IMR-90 (cell line): ENCODE results near the gene USP9X. TPM values are rescaled to one million over a fixed set of nuclear protein-coding genes. Genes with fewer than 3 reads are reported as not detected.

Source experiments
- ATAC-seq: fragments of 200-7000 bp; cut with Tn5 transposase; 2 replicates; pipeline ENCODE4 v1.9.1; 2020; ENCODE audit warnings: low read depth, mild to moderate bottlenecking, moderate library complexity
- BruUV-seq: library from RNA; stranded (reverse); fragments of 400-500 nt; replicated peaks from 2 replicates; lab custom pipeline; 2021; lab: Mats Ljungman, UMichigan
- CTCF ChIA-PET: fragments of 300-600 bp; formaldehyde crosslinking; extraction: SDS; loops from one replicate; lab custom pipeline; 2021; ENCODE audit warnings: antibody characterized with exemption; lab: Yijun Ruan, JAX
- POLR2A ChIA-PET: fragments of 300-600 bp; sonication (Branson Sonifier 250); formaldehyde crosslinking; loops from one replicate; lab custom pipeline; 2022; ENCODE audit warnings: antibody characterized with exemption; ENCODE audit not compliant: unreplicated experiment; lab: Charles Lee
- DNase-seq: peaks from one replicate; pipeline ENCODE4 v3.0.0; 2013
- H2AFZ ChIP-seq: replicated peaks from 2 replicates; pipeline ENCODE3; 2013; ENCODE audit warnings: low read length, mild to moderate bottlenecking; ENCODE audit not compliant: poor library complexity
- H2AK5ac ChIP-seq: 2 replicates; pipeline ENCODE4 v1.6.1; 2013; ENCODE audit warnings: low read depth, low read length, inconsistent platforms
- H2AK9ac ChIP-seq: replicated peaks from 2 replicates; pipeline ENCODE3; 2013; ENCODE audit warnings: mild to moderate bottlenecking, low read depth, low read length, moderate library complexity; ENCODE audit not compliant: poor library complexity
- H2BK120ac ChIP-seq: 2 replicates; pipeline ENCODE4 v1.6.1; 2013; ENCODE audit warnings: low read depth, low read length, inconsistent platforms
- H2BK15ac ChIP-seq: 3 replicates; pipeline ENCODE4 v1.6.1; 2013; ENCODE audit warnings: low read depth, low read length, inconsistent platforms
- H2BK20ac ChIP-seq: 2 replicates; pipeline ENCODE4 v1.6.1; 2013; ENCODE audit warnings: low read depth, mild to moderate bottlenecking, inconsistent platforms, low read length, moderate library complexity
- H2BK5ac ChIP-seq: 2 replicates; pipeline ENCODE4 v1.6.1; 2013; ENCODE audit warnings: mild to moderate bottlenecking, low read depth, low read length, inconsistent platforms; ENCODE audit not compliant: poor library complexity, severe bottlenecking
- H3K14ac ChIP-seq: replicated peaks from 2 replicates; pipeline ENCODE4 v1.6.1; 2013; ENCODE audit warnings: low read depth, low read length, inconsistent platforms
- H3K18ac ChIP-seq: 2 replicates; pipeline ENCODE4 v1.6.1; 2013; ENCODE audit warnings: low read depth, low read length, control low read depth
- H3K23ac ChIP-seq: 2 replicates; pipeline ENCODE4 v1.6.1; 2013; ENCODE audit warnings: low read depth, low read length, inconsistent platforms
- H3K27ac ChIP-seq: 2 replicates; pipeline ENCODE4 v1.5.1; 2013; ENCODE audit warnings: mild to moderate bottlenecking, control low read depth, low read length; ENCODE audit not compliant: insufficient read depth
- H3K27me3 ChIP-seq: 2 replicates; pipeline ENCODE4 v1.6.1; 2013; ENCODE audit warnings: low read length; ENCODE audit not compliant: control insufficient read depth, insufficient read depth
- H3K36me3 ChIP-seq: 2 replicates; pipeline ENCODE4 v1.6.1; 2013; ENCODE audit warnings: low read length, mixed read lengths; ENCODE audit not compliant: control insufficient read depth, insufficient read depth
- H3K4ac ChIP-seq: 2 replicates; pipeline ENCODE4 v1.6.1; 2013; ENCODE audit warnings: low read depth, low read length, inconsistent platforms
- H3K4me1 ChIP-seq: 2 replicates; pipeline ENCODE4 v1.6.1; 2013; ENCODE audit warnings: low read length, mixed read lengths; ENCODE audit not compliant: control insufficient read depth, insufficient read depth
- H3K4me2 ChIP-seq: 2 replicates; pipeline ENCODE4 v1.6.1; 2013; ENCODE audit warnings: low read depth, mild to moderate bottlenecking, control low read depth, low read length, moderate library complexity
- H3K4me3 ChIP-seq: 2 replicates; pipeline ENCODE4 v1.5.1; 2013; ENCODE audit warnings: low read depth, mild to moderate bottlenecking, control low read depth, low read length, moderate library complexity; ENCODE audit not compliant: insufficient read depth
- H3K56ac ChIP-seq: 2 replicates; pipeline ENCODE4 v1.6.1; 2013; ENCODE audit warnings: low read length, inconsistent platforms; ENCODE audit not compliant: insufficient read depth; ENCODE audit errors: extremely low read depth
- H3K79me1 ChIP-seq, 2 experiments: 2 replicates each; pipeline ENCODE4 v1.6.1; 2013; ENCODE audit warnings: low read length in 2 of 2, inconsistent platforms in 1 of 2, low read depth in 1 of 2
- H3K9ac ChIP-seq: 2 replicates; pipeline ENCODE4 v1.6.1; 2013; ENCODE audit warnings: low read depth, low read length, control low read depth
- H3K9me1 ChIP-seq: 2 replicates; pipeline ENCODE4 v1.6.1; 2013; ENCODE audit warnings: low read length, inconsistent platforms; ENCODE audit not compliant: insufficient read depth
- H3K9me3 ChIP-seq: 2 replicates; pipeline ENCODE4 v1.6.1; 2013; ENCODE audit warnings: low read length; ENCODE audit not compliant: control insufficient read depth, insufficient read depth
- H4K20me1 ChIP-seq: 2 replicates; pipeline ENCODE4 v1.6.1; 2013; ENCODE audit warnings: low read length, inconsistent platforms; ENCODE audit not compliant: insufficient read depth
- H4K5ac ChIP-seq: 2 replicates; pipeline ENCODE4 v1.6.1; 2013; ENCODE audit warnings: mild to moderate bottlenecking, low read depth, low read length, control low read depth
- H4K8ac ChIP-seq, 2 experiments: 2 replicates each; pipeline ENCODE4 v1.6.1; 2013; ENCODE audit warnings: low read depth in 2 of 2, low read length in 2 of 2, control low read depth in 1 of 2, inconsistent platforms in 1 of 2
- H4K91ac ChIP-seq: 2 replicates; pipeline ENCODE4 v1.6.1; 2013; ENCODE audit warnings: low read depth, low read length, inconsistent platforms; ENCODE audit not compliant: insufficient read depth
- CEBPB ChIP-seq: IDR thresholded peaks from 2 replicates; pipeline ENCODE4 v1.6.1; 2012; ENCODE audit warnings: low read depth, low read length, improper control_type of control experiment
- ELK1 ChIP-seq: fragments of 150-350 bp; IDR thresholded peaks from 2 replicates; pipeline ENCODE4 v1.6.1; 2016; ENCODE audit warnings: low read depth, mild to moderate bottlenecking, low read length, moderate library complexity, borderline replicate concordance
- FOS ChIP-seq: fragments of 150-350 bp; IDR thresholded peaks from 2 replicates; pipeline ENCODE4 v1.6.1; 2016; ENCODE audit warnings: low read depth, low read length
- MAFK ChIP-seq: IDR thresholded peaks from 2 replicates; pipeline ENCODE4 v1.6.1; 2012; ENCODE audit warnings: low read depth, low read length, improper control_type of control experiment
- RFX5 ChIP-seq: IDR thresholded peaks from 2 replicates; pipeline ENCODE4 v1.8.0; 2012; ENCODE audit warnings: low read depth, mild to moderate bottlenecking, low read length, moderate library complexity
- WGBS, 2 experiments: methylation state at CpG; one replicate each; pipeline versions ENCODE4 v1.1.5 to v1.1.7; 2013; ENCODE audit warnings: missing lambda C conversion rate in 2 of 2; ENCODE audit not compliant: insufficient read length in 1 of 2; ENCODE audit errors: extremely low coverage in 2 of 2; 5-methylcytosine and 5-hydroxymethylcytosine counted together
- dilution Hi-C: fragments of 300-500 bp; cut with HindIII; formaldehyde crosslinking; loops from one replicate; pipeline ENCODE4 v1.14.3; 2018; ENCODE audit warnings: low sequenced_read_pairs; ENCODE audit not compliant: unreplicated experiment
- in situ Hi-C: fragments of 300-500 bp; cut with MboI; formaldehyde crosslinking; loops from 3 replicates; pipeline ENCODE4 v1.14.3; 2019; ENCODE audit warnings: low sequenced_read_pairs, inconsistent platforms, mixed read lengths
- intact Hi-C: fragments of 100-400 bp; cut with micrococcal nuclease; formaldehyde crosslinking; loops from 2 replicates; pipeline ENCODE4 v1.10.0; 2022
- polyA plus RNA-seq, 3 experiments: library from polyadenylated mRNA; depleted of rRNA; stranded (reverse); fragments of >200 nt; gene quantifications; 2 replicates each; pipeline ENCODE4 v1.2.3, GENCODE V29; 2012; ENCODE audit warnings: low replicate concordance in 1 of 3
- total RNA-seq: library from RNA; depleted of rRNA; stranded (reverse); fragments of >200 nt; gene quantifications from 2 replicates; pipeline ENCODE4 v1.2.3, GENCODE V29; 2012
- TF ChIP-seq, protein P1 (sequence below): fragments of 150-350 bp; IDR thresholded peaks from 2 replicates; pipeline ENCODE4 v1.6.1; 2017; ENCODE audit warnings: mild to moderate bottlenecking, antibody characterized with exemption, low read length, low read depth

USP9X gene
- total and polyA plus RNA-seq, 2 of the 4 experiments (the other 2 are of a cell fraction): 17.5 to 104 TPM

DNA sequence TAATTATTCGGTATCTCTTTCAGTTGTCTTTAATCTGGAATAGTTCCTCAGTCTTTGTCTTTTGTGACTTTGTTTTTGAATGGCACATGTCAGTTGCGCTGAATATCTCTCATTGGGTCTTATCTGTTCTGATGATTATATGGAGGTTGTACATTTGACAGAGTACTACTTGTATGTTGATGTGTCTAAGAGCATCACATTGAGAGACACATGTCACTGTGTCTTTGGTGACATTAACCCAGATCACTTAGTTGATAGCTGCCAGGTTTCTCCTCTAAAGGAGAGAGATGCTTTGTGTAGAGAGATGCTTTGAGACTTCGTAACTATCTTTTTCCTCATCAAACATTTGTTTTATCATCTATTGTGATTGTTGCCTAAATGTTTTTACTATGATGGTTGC lies 92.1 kb downstream of the USP9X start:
- Histone ChIP-seq H2AK9ac (no peak overlapping the region), H3K9ac (no peak overlapping the region), H4K20me1 (peaks cover 14% of the 10 kb centered on the region; the same call in 1 of the 2 replicates), H3K18ac (no peak overlapping the region), H3K4ac (no peak overlapping the region), H3K4me2 (no peak overlapping the region), H2BK5ac (no peak overlapping the region), H3K56ac (no peak overlapping the region), H3K79me1 (peaks cover 3 to 6% of the 10 kb centered on the region in 2 experiments; a peak in 2 of 4 replicates), H3K23ac (no peak overlapping the region), H2AK5ac (no peak overlapping the region), H2BK20ac (no peak overlapping the region), H3K27ac (no peak overlapping the region), H4K5ac (no peak overlapping the region), H3K4me3 (no peak overlapping the region), H2BK120ac (no peak overlapping the region), H4K8ac (no peak overlapping the region), H4K91ac (no peak overlapping the region), H3K9me3 (no peaks in the 10 kb centered on the region), H3K9me1 (no peaks in the 10 kb centered on the region), H3K14ac (no peak overlapping the region), H2AFZ (no peak overlapping the region), H3K36me3 (peaks cover 1% of the 10 kb centered on the region; the same call in 1 of the 2 replicates), H3K27me3 (no peaks in the 10 kb centered on the region), H2BK15ac (no peak overlapping the region), H3K4me1 (no peaks in the 10 kb centered on the region)
- intact Hi-C loops (no loop called here), dilution Hi-C loops (no loop called here), in situ Hi-C loops (no loop called here)
- TF ChIP-seq, protein P1, sequence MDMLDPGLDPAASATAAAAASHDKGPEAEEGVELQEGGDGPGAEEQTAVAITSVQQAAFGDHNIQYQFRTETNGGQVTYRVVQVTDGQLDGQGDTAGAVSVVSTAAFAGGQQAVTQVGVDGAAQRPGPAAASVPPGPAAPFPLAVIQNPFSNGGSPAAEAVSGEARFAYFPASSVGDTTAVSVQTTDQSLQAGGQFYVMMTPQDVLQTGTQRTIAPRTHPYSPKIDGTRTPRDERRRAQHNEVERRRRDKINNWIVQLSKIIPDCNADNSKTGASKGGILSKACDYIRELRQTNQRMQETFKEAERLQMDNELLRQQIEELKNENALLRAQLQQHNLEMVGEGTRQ: no peak
- TF ChIP-seq FOS (no peak), CEBPB (no peak), ELK1 (no peak), MAFK (no peak), RFX5 (no peak)
- WGBS, 2 experiments: no CpG with 5 or more reads among the region's 3 CpGs
- no peak for DNase-seq
- ChIA-PET CTCF (no interaction called here), POLR2A (no interaction called here)
- no peak for ATAC-seq
- no TSS peak for BruUV-seq
